IMR-90 (cell line): ENCODE data around the gene TBC1D24.

ENCODE experiments used
- CEBPB ChIP-seq: IDR thresholded peaks from 2 replicates; pipeline ENCODE4 v1.6.1; 2012; ENCODE audit warnings: low read depth, low read length, improper control_type of control experiment
- CTCF ChIP-seq: conservative IDR thresholded peaks from 2 replicates; pipeline ENCODE4 v1.5.1; 2012; ENCODE audit warnings: mild to moderate bottlenecking, low read depth, low read length, improper control_type of control experiment
- POLR2A ChIP-seq: IDR thresholded peaks from 2 replicates; pipeline ENCODE4 v1.6.1; 2012; ENCODE audit warnings: mild to moderate bottlenecking, low read depth, low read length
- RAD21 ChIP-seq: IDR thresholded peaks from 2 replicates; pipeline ENCODE4 v1.6.1; 2012; ENCODE audit warnings: low read length, improper control_type of control experiment
- RCOR1 ChIP-seq: IDR thresholded peaks from 2 replicates; pipeline ENCODE4 v1.6.1; 2012; ENCODE audit warnings: mild to moderate bottlenecking, low read length, improper control_type of control experiment; ENCODE audit not compliant: insufficient replicate concordance
- RFX5 ChIP-seq: IDR thresholded peaks from 2 replicates; pipeline ENCODE4 v1.8.0; 2012; ENCODE audit warnings: low read depth, mild to moderate bottlenecking, low read length, moderate library complexity
- SMC3 ChIP-seq: fragments of 150-350 bp; IDR thresholded peaks from 2 replicates; pipeline ENCODE4 v1.6.1; 2016; ENCODE audit warnings: low read depth, mild to moderate bottlenecking, antibody characterized with exemption, low read length, moderate library complexity

DNA sequence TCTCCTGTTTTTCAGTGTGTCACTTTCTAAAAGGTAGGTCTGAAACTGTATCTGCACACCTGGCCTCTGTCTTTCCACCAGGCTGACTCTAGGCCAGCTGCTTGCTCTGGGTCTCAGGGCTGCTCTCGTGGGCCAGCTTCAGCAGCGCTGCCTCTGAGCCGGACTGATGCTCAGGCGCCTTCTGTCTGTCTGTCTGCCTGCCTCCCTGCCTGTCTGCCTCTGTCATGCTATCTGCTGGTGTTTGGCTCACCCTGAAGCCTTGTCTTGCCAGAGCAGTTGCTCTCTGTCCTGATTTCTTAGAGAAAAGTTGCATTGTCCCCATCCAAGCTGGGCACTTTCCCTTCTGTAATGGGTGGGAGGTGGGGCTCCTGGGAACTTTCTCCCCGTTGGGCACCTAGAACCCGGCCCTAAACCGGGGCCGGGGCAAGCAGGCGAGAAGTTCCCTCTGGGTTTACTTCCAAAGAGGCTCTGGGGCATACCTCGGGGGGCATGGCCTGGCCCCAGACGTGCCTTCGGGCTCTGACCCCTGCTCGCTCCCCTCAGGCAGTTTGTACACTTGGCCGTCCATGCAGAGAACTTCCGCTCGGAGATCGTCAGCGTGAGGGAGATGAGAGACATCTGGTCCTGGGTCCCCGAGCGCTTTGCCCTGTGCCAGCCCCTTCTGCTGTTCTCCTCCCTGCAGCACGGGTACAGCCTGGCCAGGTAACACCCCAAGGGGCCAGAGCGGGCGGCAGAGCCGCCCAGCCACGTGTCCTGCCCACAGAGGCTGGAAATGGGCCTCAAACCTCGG is 23.0 kb downstream of the TBC1D24 start:
- TF ChIP-seq CTCF (no peak), CEBPB (no peak), POLR2A (no peak), SMC3 (no peak), RCOR1 (no peak), RFX5 (no peak), RAD21 (no peak)
